ENCODE measurements around the gene TMEM26.
A peak's percentile ranks its signal among the peaks of the same experiment; 100 is the strongest.

TMEM26 gene

GRCh38 chr10:61439058-61439609 lies 14.0 kb downstream of the TMEM26 start:
- no CpG with 5 or more reads among the region's 4 CpGs for WGBS (ENCODE audit: insufficient coverage)
- no peak overlapping the region for H3K4me3 ChIP-seq (ENCODE audit: control insufficient read depth in 1 of 7, extremely low read depth in 1 of 7, insufficient read depth in 4 of 7, low read depth in 2 of 7, low read length in 6 of 7)
- CTCF ChIA-PET, result no interaction called here
- H3K27ac ChIP-seq (ENCODE audit: insufficient read depth in 1 of 2, low read depth in 1 of 2, low read length in 2 of 2, poor library complexity in 1 of 2, severe bottlenecking in 2 of 2), result no peak overlapping the region
- POLR2A ChIA-PET, result no interaction called here
- no peaks in the 10 kb centered on the region for H3K9me3 ChIP-seq (ENCODE audit: control extremely low read depth in 1 of 5, control insufficient read depth in 4 of 5, insufficient read depth in 2 of 5, low read depth in 1 of 5, low read length in 4 of 5)
- H3K36me3 ChIP-seq (ENCODE audit: control insufficient read depth in 4 of 4, insufficient read depth in 4 of 4, low read length in 3 of 4), result no peaks in the 10 kb centered on the region
- no peak for DNase-seq
- no peaks in the 10 kb centered on the region for H3K27me3 ChIP-seq (replicated peaks in 2 of 5; ENCODE audit: control insufficient read depth in 4 of 5, insufficient read depth in 5 of 5, low read length in 4 of 5)
- H3K4me1 ChIP-seq (ENCODE audit: control extremely low read depth in 1 of 4, control insufficient read depth in 4 of 4, insufficient read depth in 4 of 4, low read length in 3 of 4), result peaks cover 0 to 13% (median 7%) of the 10 kb centered on the region in 4 experiments

- DNase-seq, result peak; percentile 10 to 31 (median 15)
- H3K4me3 ChIP-seq (ENCODE audit: control insufficient read depth in 1 of 7, extremely low read depth in 1 of 7, insufficient read depth in 4 of 7, low read depth in 2 of 7, low read length in 6 of 7), result no peak overlapping the region
- no peaks in the 10 kb centered on the region for H3K27me3 ChIP-seq (replicated peaks in 2 of 5; ENCODE audit: control insufficient read depth in 4 of 5, insufficient read depth in 5 of 5, low read length in 4 of 5)
- WGBS (ENCODE audit: insufficient coverage), result no CpG with 5 or more reads among the region's 2 CpGs
- H3K4me1 ChIP-seq (ENCODE audit: control extremely low read depth in 1 of 4, control insufficient read depth in 4 of 4, insufficient read depth in 4 of 4, low read length in 3 of 4), result peaks cover 0 to 13% (median 7%) of the 10 kb centered on the region in 4 experiments
- CTCF ChIA-PET, result interaction anchor here (0.9 kb wide), 1 partner anchor 22 kb away, joined by 3 read pairs; no protein-coding TSS in a partner anchor
- H3K9me3 ChIP-seq (ENCODE audit: control extremely low read depth in 1 of 5, control insufficient read depth in 4 of 5, insufficient read depth in 2 of 5, low read depth in 1 of 5, low read length in 4 of 5), result no peaks in the 10 kb centered on the region
- H3K36me3 ChIP-seq (ENCODE audit: control insufficient read depth in 4 of 4, insufficient read depth in 4 of 4, low read length in 3 of 4), result no peaks in the 10 kb centered on the region
- POLR2A ChIA-PET, result no interaction called here
- H3K27ac ChIP-seq (ENCODE audit: insufficient read depth in 1 of 2, low read depth in 1 of 2, low read length in 2 of 2, poor library complexity in 1 of 2, severe bottlenecking in 2 of 2), result no peak overlapping the region
Observed at GRCh38 chr10:61438141-61438988, 14.8 kb downstream of the TMEM26 start.

DNA sequence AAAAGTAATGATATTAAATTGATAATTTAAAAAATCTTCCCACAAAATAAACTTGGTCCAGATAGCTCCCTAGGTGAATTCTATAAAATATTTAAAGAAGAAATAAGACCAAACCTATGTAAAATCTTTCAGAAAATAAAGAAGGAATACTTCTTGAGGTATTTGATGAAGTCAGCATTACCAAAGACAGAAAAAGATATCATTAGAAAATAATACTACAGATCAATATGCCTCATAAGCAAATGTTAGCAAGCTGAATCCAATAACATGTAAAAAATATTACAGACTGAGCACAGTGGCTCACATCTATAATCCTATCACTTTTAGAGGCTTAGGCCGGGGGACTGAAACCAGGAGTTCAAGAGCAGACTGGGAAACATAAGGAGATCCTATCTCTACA lies 30.0 kb downstream of the TMEM26 start:
- DNase-seq, result no peak
- Histone ChIP-seq H3K9me3 (ENCODE audit: control extremely low read depth in 1 of 5, control insufficient read depth in 4 of 5, insufficient read depth in 2 of 5, low read depth in 1 of 5, low read length in 4 of 5) (peaks cover 4 to 33% (median 5%) of the 10 kb centered on the region in 5 experiments), H3K36me3 (ENCODE audit: control insufficient read depth in 4 of 4, insufficient read depth in 4 of 4, low read length in 3 of 4) (no peaks in the 10 kb centered on the region), H3K27me3 (replicated peaks in 2 of 5; ENCODE audit: control insufficient read depth in 4 of 5, insufficient read depth in 5 of 5, low read length in 4 of 5) (no peaks in the 10 kb centered on the region), H3K4me1 (ENCODE audit: control extremely low read depth in 1 of 4, control insufficient read depth in 4 of 4, insufficient read depth in 4 of 4, low read length in 3 of 4) (no peaks in the 10 kb centered on the region), H3K27ac (ENCODE audit: insufficient read depth in 1 of 2, low read depth in 1 of 2, low read length in 2 of 2, poor library complexity in 1 of 2, severe bottlenecking in 2 of 2) (no peak overlapping the region), H3K4me3 (ENCODE audit: control insufficient read depth in 1 of 7, extremely low read depth in 1 of 7, insufficient read depth in 4 of 7, low read depth in 2 of 7, low read length in 6 of 7) (no peak overlapping the region)
- CTCF ChIA-PET, result no interaction called here
- POLR2A ChIA-PET, result no interaction called here
- WGBS (ENCODE audit: insufficient coverage), result 100% methylated on average over 1 of the region's 1 CpG

GRCh38 chr10:61417661-61418060 lies 35.5 kb downstream of the TMEM26 start:
- ChIA-PET CTCF (no interaction called here), POLR2A (no interaction called here)
- H3K36me3 ChIP-seq (ENCODE audit: control insufficient read depth in 4 of 4, insufficient read depth in 4 of 4, low read length in 3 of 4), result no peaks in the 10 kb centered on the region
- H3K9me3 ChIP-seq (ENCODE audit: control extremely low read depth in 1 of 5, control insufficient read depth in 4 of 5, insufficient read depth in 2 of 5, low read depth in 1 of 5, low read length in 4 of 5), result peaks cover 0 to 16% (median 4%) of the 10 kb centered on the region in 5 experiments
- no peak for DNase-seq
- H3K27me3 ChIP-seq (replicated peaks in 2 of 5; ENCODE audit: control insufficient read depth in 4 of 5, insufficient read depth in 5 of 5, low read length in 4 of 5), result no peaks in the 10 kb centered on the region
- H3K4me3 ChIP-seq (ENCODE audit: control insufficient read depth in 1 of 7, extremely low read depth in 1 of 7, insufficient read depth in 4 of 7, low read depth in 2 of 7, low read length in 6 of 7), result no peak overlapping the region
- no peak overlapping the region for H3K27ac ChIP-seq (ENCODE audit: insufficient read depth in 1 of 2, low read depth in 1 of 2, low read length in 2 of 2, poor library complexity in 1 of 2, severe bottlenecking in 2 of 2)
- no peaks in the 10 kb centered on the region for H3K4me1 ChIP-seq (ENCODE audit: control extremely low read depth in 1 of 4, control insufficient read depth in 4 of 4, insufficient read depth in 4 of 4, low read length in 3 of 4)
- WGBS (ENCODE audit: insufficient coverage), result 67% methylated on average over 1 of the region's 2 CpGs

DNA sequence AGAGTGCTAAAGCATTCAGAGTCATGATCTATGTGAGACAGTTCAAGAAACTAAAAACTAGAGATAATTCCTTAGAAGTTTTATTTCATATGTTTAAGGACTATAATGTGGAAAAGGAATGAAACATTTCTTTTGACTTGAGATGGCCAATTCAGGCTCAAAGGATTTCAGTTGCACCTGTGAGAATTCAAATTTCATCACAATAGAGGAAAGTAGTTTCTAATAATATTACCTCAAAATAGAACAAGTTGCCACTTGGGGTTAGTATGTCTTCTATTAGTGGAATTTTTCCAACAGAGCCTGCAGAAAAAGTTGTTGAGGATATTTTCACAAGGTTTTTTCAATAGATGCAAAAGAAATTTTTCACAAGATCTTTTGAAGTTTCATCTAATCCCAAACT lies 37.4 kb downstream of the TMEM26 start:
- H3K27me3 ChIP-seq (replicated peaks in 2 of 5; ENCODE audit: control insufficient read depth in 4 of 5, insufficient read depth in 5 of 5, low read length in 4 of 5), result no peaks in the 10 kb centered on the region
- ChIA-PET CTCF (no interaction called here), POLR2A (no interaction called here)
- no peak for DNase-seq
- H3K9me3 ChIP-seq (ENCODE audit: control extremely low read depth in 1 of 5, control insufficient read depth in 4 of 5, insufficient read depth in 2 of 5, low read depth in 1 of 5, low read length in 4 of 5), result peaks cover 0 to 3% (median 1%) of the 10 kb centered on the region in 5 experiments
- H3K4me3 ChIP-seq (ENCODE audit: control insufficient read depth in 1 of 7, extremely low read depth in 1 of 7, insufficient read depth in 4 of 7, low read depth in 2 of 7, low read length in 6 of 7), result no peak overlapping the region
- H3K4me1 ChIP-seq (ENCODE audit: control extremely low read depth in 1 of 4, control insufficient read depth in 4 of 4, insufficient read depth in 4 of 4, low read length in 3 of 4), result no peaks in the 10 kb centered on the region
- no peaks in the 10 kb centered on the region for H3K36me3 ChIP-seq (ENCODE audit: control insufficient read depth in 4 of 4, insufficient read depth in 4 of 4, low read length in 3 of 4)
- H3K27ac ChIP-seq (ENCODE audit: insufficient read depth in 1 of 2, low read depth in 1 of 2, low read length in 2 of 2, poor library complexity in 1 of 2, severe bottlenecking in 2 of 2), result no peak overlapping the region

DNA sequence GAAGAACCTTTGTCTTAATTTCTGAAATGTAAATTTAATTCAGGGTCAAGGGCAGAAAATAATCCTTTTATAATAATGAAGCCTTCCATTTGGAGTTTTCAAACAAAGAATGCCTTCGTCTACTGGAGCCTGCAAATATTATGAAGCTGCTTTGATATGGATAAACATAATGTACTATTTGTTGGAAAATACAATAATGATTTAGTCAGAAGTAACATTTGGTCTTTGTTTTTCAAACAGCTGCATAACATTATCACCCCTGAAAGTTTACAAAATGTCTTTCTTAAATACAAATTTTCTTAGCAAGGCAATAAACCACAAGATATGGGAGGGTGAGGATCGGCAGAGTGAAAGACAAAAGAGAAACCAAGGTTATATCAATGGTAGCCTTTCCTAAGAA lies 41.5 kb downstream of the TMEM26 start:
- no peaks in the 10 kb centered on the region for H3K36me3 ChIP-seq (ENCODE audit: control insufficient read depth in 4 of 4, insufficient read depth in 4 of 4, low read length in 3 of 4)
- no peaks in the 10 kb centered on the region for H3K27me3 ChIP-seq (replicated peaks in 2 of 5; ENCODE audit: control insufficient read depth in 4 of 5, insufficient read depth in 5 of 5, low read length in 4 of 5)
- H3K9me3 ChIP-seq (ENCODE audit: control extremely low read depth in 1 of 5, control insufficient read depth in 4 of 5, insufficient read depth in 2 of 5, low read depth in 1 of 5, low read length in 4 of 5), result no peaks in the 10 kb centered on the region
- DNase-seq, result no peak
- H3K4me3 ChIP-seq (ENCODE audit: control insufficient read depth in 1 of 7, extremely low read depth in 1 of 7, insufficient read depth in 4 of 7, low read depth in 2 of 7, low read length in 6 of 7), result no peak overlapping the region
- POLR2A ChIA-PET, result no interaction called here
- CTCF ChIA-PET, result no interaction called here
- 100% methylated on average over 1 of the region's 2 CpGs for WGBS (ENCODE audit: insufficient coverage)
- no peak overlapping the region for H3K27ac ChIP-seq (ENCODE audit: insufficient read depth in 1 of 2, low read depth in 1 of 2, low read length in 2 of 2, poor library complexity in 1 of 2, severe bottlenecking in 2 of 2)
- H3K4me1 ChIP-seq (ENCODE audit: control extremely low read depth in 1 of 4, control insufficient read depth in 4 of 4, insufficient read depth in 4 of 4, low read length in 3 of 4), result no peaks in the 10 kb centered on the region

GRCh38 chr10:61410353-61411070 lies 42.7 kb downstream of the TMEM26 start:
- 98% methylated on average over 17 of the region's 18 CpGs for WGBS (ENCODE audit: insufficient coverage)
- POLR2A ChIA-PET, result no interaction called here
- Histone ChIP-seq H3K9me3 (ENCODE audit: control extremely low read depth in 1 of 5, control insufficient read depth in 4 of 5, insufficient read depth in 2 of 5, low read depth in 1 of 5, low read length in 4 of 5) (no peaks in the 10 kb centered on the region), H3K4me3 (ENCODE audit: control insufficient read depth in 1 of 7, extremely low read depth in 1 of 7, insufficient read depth in 4 of 7, low read depth in 2 of 7, low read length in 6 of 7) (no peak overlapping the region), H3K4me1 (ENCODE audit: control extremely low read depth in 1 of 4, control insufficient read depth in 4 of 4, insufficient read depth in 4 of 4, low read length in 3 of 4) (no peaks in the 10 kb centered on the region), H3K27me3 (replicated peaks in 2 of 5; ENCODE audit: control insufficient read depth in 4 of 5, insufficient read depth in 5 of 5, low read length in 4 of 5) (no peaks in the 10 kb centered on the region), H3K36me3 (ENCODE audit: control insufficient read depth in 4 of 4, insufficient read depth in 4 of 4, low read length in 3 of 4) (no peaks in the 10 kb centered on the region), H3K27ac (ENCODE audit: insufficient read depth in 1 of 2, low read depth in 1 of 2, low read length in 2 of 2, poor library complexity in 1 of 2, severe bottlenecking in 2 of 2) (no peak overlapping the region)
- no peak for DNase-seq
- CTCF ChIA-PET, result interaction anchor here (0.5 kb wide), 1 partner anchor 246 kb away, joined by 3 read pairs; no protein-coding TSS in a partner anchor

Measured in common myeloid progenitor, CD34-positive (primary cell).